ENCODE results near the gene ROS1. TPM values are rescaled to one million over a fixed set of nuclear protein-coding genes. Genes with fewer than 3 reads are reported as not detected.
A peak's percentile ranks its signal among the peaks of the same experiment; 100 is the strongest.

The ROS1 gene
- total RNA-seq, 1 donor: 0.18 TPM

DNA sequence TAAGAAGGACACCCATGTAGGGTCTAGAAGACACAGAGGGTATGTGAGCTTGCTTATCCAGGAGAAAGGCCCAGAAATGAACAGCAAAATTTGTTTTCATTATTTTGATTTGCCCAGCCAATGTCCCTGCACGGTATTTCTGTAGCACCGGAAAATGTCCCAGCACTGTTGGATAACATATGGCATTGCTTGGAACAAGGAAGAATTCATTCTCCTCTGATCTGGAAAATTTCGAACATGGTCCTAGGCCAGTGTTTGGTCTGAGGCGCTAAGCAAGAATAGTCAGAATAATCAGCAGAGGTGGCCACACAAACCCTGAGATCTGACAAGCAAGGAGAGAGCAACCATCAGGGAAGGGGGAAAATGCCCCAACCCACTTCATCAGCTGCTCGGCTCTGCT is 26.6 kb downstream of the ROS1 start:
- TF ChIP-seq, protein P1, sequence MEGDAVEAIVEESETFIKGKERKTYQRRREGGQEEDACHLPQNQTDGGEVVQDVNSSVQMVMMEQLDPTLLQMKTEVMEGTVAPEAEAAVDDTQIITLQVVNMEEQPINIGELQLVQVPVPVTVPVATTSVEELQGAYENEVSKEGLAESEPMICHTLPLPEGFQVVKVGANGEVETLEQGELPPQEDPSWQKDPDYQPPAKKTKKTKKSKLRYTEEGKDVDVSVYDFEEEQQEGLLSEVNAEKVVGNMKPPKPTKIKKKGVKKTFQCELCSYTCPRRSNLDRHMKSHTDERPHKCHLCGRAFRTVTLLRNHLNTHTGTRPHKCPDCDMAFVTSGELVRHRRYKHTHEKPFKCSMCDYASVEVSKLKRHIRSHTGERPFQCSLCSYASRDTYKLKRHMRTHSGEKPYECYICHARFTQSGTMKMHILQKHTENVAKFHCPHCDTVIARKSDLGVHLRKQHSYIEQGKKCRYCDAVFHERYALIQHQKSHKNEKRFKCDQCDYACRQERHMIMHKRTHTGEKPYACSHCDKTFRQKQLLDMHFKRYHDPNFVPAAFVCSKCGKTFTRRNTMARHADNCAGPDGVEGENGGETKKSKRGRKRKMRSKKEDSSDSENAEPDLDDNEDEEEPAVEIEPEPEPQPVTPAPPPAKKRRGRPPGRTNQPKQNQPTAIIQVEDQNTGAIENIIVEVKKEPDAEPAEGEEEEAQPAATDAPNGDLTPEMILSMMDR (IDR thresholded peaks at IDR 0.05; ENCODE audit: insufficient read depth, low read length): no peak
- no peak for DNase-seq (ENCODE audit: low read depth)
- no peak overlapping the region for H3K4me3 ChIP-seq (ENCODE audit: low read depth, low read length)

DNA sequence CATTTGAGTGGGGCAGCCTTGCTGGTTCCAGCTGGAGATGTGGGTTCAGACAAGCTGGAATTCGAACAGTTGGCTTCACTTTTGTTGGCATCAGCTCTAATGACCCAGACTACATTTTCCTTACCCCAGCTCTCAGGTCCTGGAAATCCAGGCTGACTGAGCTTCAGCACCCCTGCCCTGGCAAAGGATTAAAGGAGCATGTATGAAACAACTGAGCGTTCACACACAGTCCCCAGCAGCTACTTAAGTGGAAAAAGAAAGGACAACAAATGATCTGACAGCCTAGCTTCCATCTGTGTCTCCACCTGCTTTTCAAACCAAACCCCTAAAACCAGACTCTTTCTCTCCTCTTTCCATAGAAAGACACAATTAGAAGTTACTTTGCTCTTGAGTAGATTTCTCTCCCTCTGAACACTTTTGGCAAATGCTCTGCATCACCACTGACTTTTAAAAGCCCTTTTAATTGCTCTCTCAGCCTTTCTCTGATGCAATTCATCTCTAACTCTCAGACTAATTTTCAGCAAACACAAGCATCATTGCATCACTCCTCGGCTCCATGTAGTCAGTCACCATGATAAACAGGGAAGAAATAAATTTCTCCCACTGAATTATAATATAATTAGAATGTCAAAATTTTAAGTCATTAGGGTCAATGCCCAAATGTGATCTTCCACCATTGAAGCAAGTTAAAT is 28.1 kb downstream of the ROS1 start:
- peak; percentile 41 for DNase-seq (ENCODE audit: low read depth)
- TF ChIP-seq, protein P1 (IDR thresholded peaks at IDR 0.05; ENCODE audit: insufficient read depth, low read length): no peak
- no peak overlapping the region for H3K4me3 ChIP-seq (ENCODE audit: low read depth, low read length)

DNA sequence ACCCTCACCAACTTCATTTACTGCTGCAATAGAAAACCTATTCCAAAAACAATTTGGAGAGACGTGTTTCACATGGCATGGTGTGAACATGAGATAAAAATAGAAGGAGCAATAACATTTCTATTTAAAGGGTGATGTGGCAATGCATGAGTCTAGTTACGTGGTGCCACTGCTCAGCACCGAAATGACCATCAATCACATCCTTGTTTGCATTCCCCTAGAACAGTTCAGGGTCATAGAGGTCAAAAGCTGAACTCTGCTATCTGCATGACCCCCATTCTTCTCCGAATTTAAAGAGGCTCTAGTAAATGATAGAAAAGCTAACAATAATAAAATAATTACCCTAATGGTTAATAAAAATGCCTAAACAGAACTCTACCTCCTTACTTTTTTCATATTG is 29.5 kb downstream of the ROS1 start:
- TF ChIP-seq, protein P1 (IDR thresholded peaks at IDR 0.05; ENCODE audit: insufficient read depth, low read length): no peak
- H3K4me3 ChIP-seq (ENCODE audit: low read depth, low read length): no peak overlapping the region
- no peak for DNase-seq (ENCODE audit: low read depth)

DNA sequence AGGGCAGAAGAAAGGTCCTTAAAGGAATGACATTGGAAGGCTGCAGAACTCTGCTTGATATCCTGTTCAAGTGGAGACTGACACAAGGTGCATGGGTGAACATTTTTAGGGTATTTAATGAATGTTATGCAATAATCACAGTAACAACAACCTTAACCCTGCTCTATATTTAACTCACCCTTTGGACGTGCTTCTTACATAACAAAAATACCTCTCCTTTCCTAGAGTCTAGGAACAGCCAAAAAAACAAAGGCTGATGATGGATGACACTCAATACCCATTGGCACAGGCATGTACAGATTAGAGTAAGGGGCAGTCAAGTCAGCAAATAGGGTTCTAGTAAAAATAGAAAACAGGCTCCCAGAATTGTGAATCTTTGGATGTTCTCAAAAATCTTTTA is 30.6 kb downstream of the ROS1 start:
- TF ChIP-seq, protein P1 (IDR thresholded peaks at IDR 0.05; ENCODE audit: insufficient read depth, low read length): no peak
- no peak for DNase-seq (ENCODE audit: low read depth)
- H3K4me3 ChIP-seq (ENCODE audit: low read depth, low read length): no peak overlapping the region

DNA sequence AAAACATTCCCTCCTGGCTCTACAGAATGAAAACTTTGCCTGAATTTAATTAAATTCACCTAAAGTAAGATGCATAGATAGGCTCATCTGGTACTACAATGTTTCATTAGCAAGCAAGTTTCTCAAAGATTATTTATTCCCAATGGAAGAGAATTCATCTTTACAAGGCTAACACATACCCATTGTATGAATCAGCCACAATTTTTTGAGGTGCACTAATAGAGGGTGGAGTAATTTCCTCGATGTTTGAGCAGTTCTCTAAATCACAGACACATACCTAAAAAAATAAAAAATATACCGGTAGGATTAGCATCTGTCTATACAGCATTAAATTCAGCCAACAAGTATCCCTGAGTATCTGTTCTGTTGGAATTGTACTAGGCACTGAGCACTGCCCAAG is 32.7 kb downstream of the ROS1 start:
- no peak overlapping the region for H3K4me3 ChIP-seq (ENCODE audit: low read depth, low read length)
- no peak for DNase-seq (ENCODE audit: low read depth)
- TF ChIP-seq, protein P1 (IDR thresholded peaks at IDR 0.05; ENCODE audit: insufficient read depth, low read length): no peak

DNA sequence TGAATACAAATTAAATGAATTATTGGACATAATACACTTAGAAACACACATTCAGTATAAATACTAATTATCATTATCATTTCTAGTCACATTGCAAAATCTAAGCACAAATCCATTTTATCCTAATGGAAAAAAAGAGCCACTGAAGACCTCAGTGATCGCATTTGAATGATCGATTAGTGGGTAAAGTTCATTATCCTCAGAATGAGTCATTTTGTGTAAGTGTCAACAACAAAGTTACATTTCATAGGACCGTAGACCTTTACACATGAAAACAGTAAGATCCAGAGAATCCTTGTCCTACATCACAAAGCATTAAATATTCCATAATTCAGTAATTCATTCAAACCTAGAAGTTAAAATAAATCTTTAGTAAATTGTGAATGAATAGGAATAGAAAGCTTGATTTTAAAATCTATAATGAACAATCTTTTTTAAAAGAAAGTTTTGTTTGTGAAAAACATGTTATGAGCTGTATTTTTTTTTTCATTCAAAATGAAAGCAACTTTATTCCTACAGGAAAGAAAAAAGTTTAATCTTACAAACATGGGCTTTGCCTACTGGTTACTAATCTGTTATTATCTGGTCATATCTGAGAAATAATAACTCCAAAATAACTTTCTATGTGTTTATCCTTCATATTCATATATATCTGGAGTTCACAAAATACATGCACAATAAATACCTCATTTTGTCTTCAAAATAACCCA is 33.7 kb downstream of the ROS1 start:
- no peak for DNase-seq (ENCODE audit: low read depth)
- TF ChIP-seq, protein P1 (IDR thresholded peaks at IDR 0.05; ENCODE audit: insufficient read depth, low read length): no peak
- no peak overlapping the region for H3K4me3 ChIP-seq (ENCODE audit: low read depth, low read length)
